WERI-Rb-1 (cell line): ENCODE data around the gene ADGRA1.
A peak's percentile ranks its signal among the peaks of the same experiment; 100 is the strongest.

Experiments used
- DNase-seq: peaks from one replicate; pipeline ENCODE4 v3.0.0-alpha.2; 2020
- H3K27ac ChIP-seq: fragments of 250-450 bp; sonication (Bioruptor Pico); 2 replicates; pipeline ENCODE4 v1.5.1; 2020; ENCODE audit warnings: mild to moderate bottlenecking, moderate library complexity
- H3K27me3 ChIP-seq: fragments of 250-450 bp; sonication (Bioruptor Pico); 2 replicates; pipeline ENCODE4 v1.5.1; 2021; ENCODE audit warnings: mild to moderate bottlenecking, low read depth, moderate library complexity; ENCODE audit not compliant: insufficient read depth, severe bottlenecking
- H3K36me3 ChIP-seq: fragments of 250-450 bp; sonication (Bioruptor Pico); 2 replicates; pipeline ENCODE4 v1.5.1; 2020; ENCODE audit warnings: mild to moderate bottlenecking, moderate library complexity
- H3K4me3 ChIP-seq: 2 replicates; pipeline ENCODE4 v1.5.1; 2011; ENCODE audit warnings: low read depth, mild to moderate bottlenecking, control low read depth, low read length
- H3K9me3 ChIP-seq: fragments of 250-450 bp; sonication (Bioruptor Pico); 2 replicates; pipeline ENCODE4 v1.5.1; 2021; ENCODE audit warnings: mild to moderate bottlenecking, moderate library complexity; ENCODE audit not compliant: severe bottlenecking
- CTCF ChIP-seq: IDR thresholded peaks from 2 replicates; pipeline ENCODE4 v1.5.1; 2011; ENCODE audit warnings: low read depth, mild to moderate bottlenecking, control low read depth, inconsistent platforms, low read length

Gene ADGRA1

GRCh38 chr10:133162178-133162909 is 74.6 kb downstream of the ADGRA1 start:
- TF ChIP-seq CTCF = no peak
- Histone ChIP-seq H3K9me3 (no peaks in the 10 kb centered on the region), H3K36me3 (no peaks in the 10 kb centered on the region), H3K4me3 (no peak overlapping the region), H3K27me3 (no peaks in the 10 kb centered on the region), H3K27ac (no peak overlapping the region)
- DNase-seq = no peak

GRCh38 chr10:133162910-133163856 is 75.5 kb downstream of the ADGRA1 start:
- H3K27me3 ChIP-seq = no peaks in the 10 kb centered on the region
- H3K9me3 ChIP-seq = no peaks in the 10 kb centered on the region
- no peak for TF ChIP-seq CTCF
- no peak overlapping the region for H3K27ac ChIP-seq
- DNase-seq = peak; percentile 4
- no peaks in the 10 kb centered on the region for H3K36me3 ChIP-seq
- H3K4me3 ChIP-seq = no peak overlapping the region

- TF ChIP-seq CTCF = no peak
- Histone ChIP-seq H3K4me3 (no peak overlapping the region), H3K27me3 (no peaks in the 10 kb centered on the region), H3K9me3 (no peaks in the 10 kb centered on the region), H3K27ac (no peak overlapping the region), H3K36me3 (no peaks in the 10 kb centered on the region)
- peak; percentile 3 for DNase-seq
Observed at GRCh38 chr10:133163889-133164815, 76.4 kb downstream of the ADGRA1 start.

GRCh38 chr10:133164816-133165555 is 77.3 kb downstream of the ADGRA1 start:
- no peaks in the 10 kb centered on the region for H3K9me3 ChIP-seq
- no peak overlapping the region for H3K27ac ChIP-seq
- no peaks in the 10 kb centered on the region for H3K27me3 ChIP-seq
- TF ChIP-seq CTCF = no peak
- no peak for DNase-seq
- no peak overlapping the region for H3K4me3 ChIP-seq
- H3K36me3 ChIP-seq = no peaks in the 10 kb centered on the region
